DOHH2 (cell line): ENCODE measurements around the gene C2orf74.

Source experiments
- H3F3A ChIP-seq: fragments of 200-600 bp; sonication (generic), shearing (Covaris generic); 2 replicates; pipeline ENCODE4 v1.6.0; 2016; ENCODE audit warnings: antibody characterized with exemption, mild to moderate bottlenecking; ENCODE audit not compliant: control insufficient read depth, insufficient read depth
- H3K27ac ChIP-seq: fragments of 200-600 bp; sonication (generic); 2 replicates; pipeline ENCODE4 v1.5.1; 2014; ENCODE audit warnings: low read depth, mild to moderate bottlenecking, low read length, moderate library complexity
- H3K27me3 ChIP-seq: fragments of 200-600 bp; sonication (generic); 2 replicates; pipeline ENCODE4 v1.6.1; 2014; ENCODE audit warnings: mild to moderate bottlenecking, low read length, mixed read lengths; ENCODE audit not compliant: control insufficient read depth
- H3K36me3 ChIP-seq: fragments of 200-600 bp; sonication (generic); 2 replicates; pipeline ENCODE4 v1.6.1; 2014; ENCODE audit warnings: mild to moderate bottlenecking, low read length, moderate library complexity, mixed read lengths; ENCODE audit not compliant: control insufficient read depth
- H3K4me1 ChIP-seq: fragments of 200-600 bp; sonication (generic); 2 replicates; pipeline ENCODE4 v1.6.1; 2014; ENCODE audit warnings: mild to moderate bottlenecking, low read length, mixed read lengths; ENCODE audit not compliant: control insufficient read depth
- H3K4me2 ChIP-seq: fragments of 200-600 bp; sonication (generic); 2 replicates; pipeline ENCODE4 v1.6.0; 2014; ENCODE audit warnings: mild to moderate bottlenecking, low read length, moderate library complexity
- H3K4me3 ChIP-seq: fragments of 200-600 bp; sonication (generic); 2 replicates; pipeline ENCODE4 v1.5.1; 2014; ENCODE audit warnings: mild to moderate bottlenecking, low read length, mixed read lengths
- H3K79me2 ChIP-seq: fragments of 200-600 bp; sonication (generic); 2 replicates; pipeline ENCODE4 v1.6.1; 2014; ENCODE audit warnings: mild to moderate bottlenecking, low read length, mixed read lengths; ENCODE audit not compliant: control insufficient read depth
- H3K9me2 ChIP-seq: fragments of 200-600 bp; sonication (generic); replicated peaks from 2 replicates; pipeline ENCODE4 v1.6.1; 2014; ENCODE audit warnings: mild to moderate bottlenecking, low read length, mixed read lengths; ENCODE audit not compliant: control insufficient read depth
- H3K9me3 ChIP-seq: fragments of 200-600 bp; sonication (generic); 2 replicates; pipeline ENCODE4 v1.6.1; 2014; ENCODE audit warnings: antibody characterized with exemption, low read length, mixed read lengths; ENCODE audit not compliant: control insufficient read depth, insufficient read depth
- H4K20me1 ChIP-seq: fragments of 200-600 bp; sonication (generic); 2 replicates; pipeline ENCODE4 v1.6.0; 2014; ENCODE audit warnings: low read depth, mild to moderate bottlenecking, antibody characterized with exemption, low read length, moderate library complexity; ENCODE audit not compliant: control insufficient read depth, insufficient read depth
- EZH2phosphoT487 ChIP-seq: fragments of 200-600 bp; sonication (generic); IDR thresholded peaks from 2 replicates; pipeline ENCODE4 v1.6.1; 2017; ENCODE audit warnings: borderline replicate concordance, mild to moderate bottlenecking, antibody characterized with exemption, low read length, moderate library complexity, mixed read lengths
- TF ChIP-seq, protein P1 (sequence below): fragments of 200-600 bp; sonication (generic); IDR thresholded peaks from one replicate; pipeline ENCODE4 v1.5.1; 2014; ENCODE audit warnings: antibody characterized with exemption, mild to moderate bottlenecking, low read depth, low read length; ENCODE audit not compliant: poor library complexity, severe bottlenecking

C2orf74 gene

DNA sequence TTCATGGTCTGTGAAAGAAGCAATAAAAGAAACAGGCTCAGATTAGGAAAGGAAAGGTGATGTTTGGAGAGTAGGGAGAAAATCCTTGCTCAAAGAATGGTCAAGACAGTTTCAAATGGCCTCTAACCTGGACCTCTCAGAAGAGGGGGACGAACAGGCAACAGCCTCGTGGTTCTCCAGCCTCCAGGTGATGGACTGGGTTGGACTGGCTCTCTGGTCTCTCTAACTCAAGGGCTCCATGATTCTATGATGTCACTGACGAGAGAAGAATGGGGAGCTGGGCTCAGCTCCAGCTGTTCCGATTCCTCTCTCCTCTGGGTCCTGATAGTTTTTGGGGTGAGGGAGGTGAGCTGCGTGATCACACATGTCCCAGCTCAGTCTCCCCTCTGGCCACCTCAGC is at the start of gene C2orf74:
C2orf74 (plus strand) TSS at position 301 of the 400 bp plus-strand sequence. CDS start 327 bp downstream, outside the sequence.
- H3K4me2 ChIP-seq: no peak within 1 kb of the TSS
- peaks cover 41% of the 10 kb centered on the region for H3K36me3 ChIP-seq
- peaks cover 9% of the 10 kb centered on the region for H3K4me1 ChIP-seq

DNA sequence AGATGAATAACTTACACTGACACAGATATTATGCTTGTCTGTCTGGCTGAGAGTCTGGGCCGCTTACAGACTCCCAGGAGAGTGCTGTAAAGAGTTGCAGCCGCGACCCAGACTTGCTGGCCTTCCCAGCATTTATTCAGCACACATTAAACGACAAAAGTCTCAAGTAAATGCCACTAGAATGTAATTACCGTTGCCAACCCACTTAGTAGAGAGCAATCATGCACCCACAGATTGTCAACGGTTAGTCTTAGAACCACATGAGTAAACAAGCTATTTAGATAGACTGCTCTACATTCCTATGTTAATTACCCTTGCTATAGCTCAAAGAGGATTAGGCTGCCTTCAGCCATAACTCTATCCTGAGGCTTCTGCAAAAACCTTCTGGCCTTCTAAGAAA is 47.8 kb upstream of the C2orf74 start:
- no peaks in the 10 kb centered on the region for H3K27me3 ChIP-seq
- peaks cover 5% of the 10 kb centered on the region for H3K4me1 ChIP-seq
- H3K9me3 ChIP-seq: no peaks in the 10 kb centered on the region
- no peaks in the 10 kb centered on the region for H3K9me2 ChIP-seq
- no peak overlapping the region for H3K27ac ChIP-seq
- no peaks in the 10 kb centered on the region for H3K79me2 ChIP-seq
- no peaks in the 10 kb centered on the region for H3K36me3 ChIP-seq
- H3F3A ChIP-seq: no peaks in the 10 kb centered on the region
- no peak overlapping the region for H3K4me2 ChIP-seq
- no peak for TF ChIP-seq EZH2phosphoT487
- TF ChIP-seq, protein P1, sequence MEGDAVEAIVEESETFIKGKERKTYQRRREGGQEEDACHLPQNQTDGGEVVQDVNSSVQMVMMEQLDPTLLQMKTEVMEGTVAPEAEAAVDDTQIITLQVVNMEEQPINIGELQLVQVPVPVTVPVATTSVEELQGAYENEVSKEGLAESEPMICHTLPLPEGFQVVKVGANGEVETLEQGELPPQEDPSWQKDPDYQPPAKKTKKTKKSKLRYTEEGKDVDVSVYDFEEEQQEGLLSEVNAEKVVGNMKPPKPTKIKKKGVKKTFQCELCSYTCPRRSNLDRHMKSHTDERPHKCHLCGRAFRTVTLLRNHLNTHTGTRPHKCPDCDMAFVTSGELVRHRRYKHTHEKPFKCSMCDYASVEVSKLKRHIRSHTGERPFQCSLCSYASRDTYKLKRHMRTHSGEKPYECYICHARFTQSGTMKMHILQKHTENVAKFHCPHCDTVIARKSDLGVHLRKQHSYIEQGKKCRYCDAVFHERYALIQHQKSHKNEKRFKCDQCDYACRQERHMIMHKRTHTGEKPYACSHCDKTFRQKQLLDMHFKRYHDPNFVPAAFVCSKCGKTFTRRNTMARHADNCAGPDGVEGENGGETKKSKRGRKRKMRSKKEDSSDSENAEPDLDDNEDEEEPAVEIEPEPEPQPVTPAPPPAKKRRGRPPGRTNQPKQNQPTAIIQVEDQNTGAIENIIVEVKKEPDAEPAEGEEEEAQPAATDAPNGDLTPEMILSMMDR: no peak
- H3K4me3 ChIP-seq: no peak overlapping the region
- no peaks in the 10 kb centered on the region for H4K20me1 ChIP-seq

More for the DNA sequence above, at the start of gene C2orf74:
- Histone ChIP-seq H3K4me3 (no peak within 1 kb of the TSS), H3K27ac (no peak within 1 kb of the TSS), H3K79me2 (no peaks in the 10 kb centered on the region), H3K9me3 (no peaks in the 10 kb centered on the region), H3K9me2 (no peaks in the 10 kb centered on the region), H4K20me1 (no peaks in the 10 kb centered on the region), H3K27me3 (no peaks in the 10 kb centered on the region), H3F3A (no peaks in the 10 kb centered on the region)
- TF ChIP-seq, protein P1: no peak
- no peak for TF ChIP-seq EZH2phosphoT487

DNA sequence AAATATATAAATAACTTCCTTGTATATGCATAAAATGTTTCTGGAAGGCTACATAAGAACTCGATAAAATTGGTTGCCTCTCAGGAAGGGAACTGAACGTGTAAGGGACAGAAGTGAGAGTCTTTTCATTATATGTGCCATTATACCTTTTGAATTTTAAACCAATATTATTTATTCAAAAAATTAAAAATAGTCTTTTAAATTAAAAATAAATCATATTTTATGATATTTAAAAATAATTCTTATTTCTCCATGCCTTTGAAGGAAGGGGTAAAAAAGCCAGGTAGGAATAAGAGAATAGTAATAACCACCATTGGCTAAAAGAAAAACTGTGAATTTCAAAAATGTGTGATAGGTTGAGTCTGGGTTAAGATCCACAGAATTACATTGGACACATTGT is 45.7 kb upstream of the C2orf74 start:
- Histone ChIP-seq H4K20me1 (no peaks in the 10 kb centered on the region), H3K9me3 (no peaks in the 10 kb centered on the region), H3K36me3 (no peaks in the 10 kb centered on the region), H3K4me3 (no peak overlapping the region), H3K4me1 (peaks cover 5% of the 10 kb centered on the region), H3K27ac (no peak overlapping the region), H3K27me3 (no peaks in the 10 kb centered on the region), H3F3A (no peaks in the 10 kb centered on the region), H3K79me2 (no peaks in the 10 kb centered on the region), H3K4me2 (no peak overlapping the region), H3K9me2 (no peaks in the 10 kb centered on the region)
- TF ChIP-seq, protein P1: no peak
- no peak for TF ChIP-seq EZH2phosphoT487
